Caki2 (cell line): ENCODE data around the gene SLC25A1. TPM values are rescaled to one million over a fixed set of nuclear protein-coding genes. Genes with fewer than 3 reads are reported as not detected.

ENCODE experiments used
- DNase-seq: peaks from one replicate; pipeline ENCODE4 v3.0.0-alpha.2; 2015; ENCODE audit warnings: low read depth
- in situ Hi-C: cut with HindIII; loops from 2 replicates; pipeline ENCODE4 v1.10.0; 2016; ENCODE audit warnings: low sequenced_read_pairs, low pct_unique_long_range_greater_than_20kb, mixed read lengths
- total RNA-seq: library from RNA; depleted of rRNA; stranded (reverse); fragments of >200 nt; shearing (Covaris generic); gene quantifications from 2 replicates; pipeline ENCODE4 v1.2.3, GENCODE V29; 2014; ENCODE audit warnings: low replicate concordance

SLC25A1 gene
- total RNA-seq, 1 experiment from 2014 or later: 123 TPM

DNA sequence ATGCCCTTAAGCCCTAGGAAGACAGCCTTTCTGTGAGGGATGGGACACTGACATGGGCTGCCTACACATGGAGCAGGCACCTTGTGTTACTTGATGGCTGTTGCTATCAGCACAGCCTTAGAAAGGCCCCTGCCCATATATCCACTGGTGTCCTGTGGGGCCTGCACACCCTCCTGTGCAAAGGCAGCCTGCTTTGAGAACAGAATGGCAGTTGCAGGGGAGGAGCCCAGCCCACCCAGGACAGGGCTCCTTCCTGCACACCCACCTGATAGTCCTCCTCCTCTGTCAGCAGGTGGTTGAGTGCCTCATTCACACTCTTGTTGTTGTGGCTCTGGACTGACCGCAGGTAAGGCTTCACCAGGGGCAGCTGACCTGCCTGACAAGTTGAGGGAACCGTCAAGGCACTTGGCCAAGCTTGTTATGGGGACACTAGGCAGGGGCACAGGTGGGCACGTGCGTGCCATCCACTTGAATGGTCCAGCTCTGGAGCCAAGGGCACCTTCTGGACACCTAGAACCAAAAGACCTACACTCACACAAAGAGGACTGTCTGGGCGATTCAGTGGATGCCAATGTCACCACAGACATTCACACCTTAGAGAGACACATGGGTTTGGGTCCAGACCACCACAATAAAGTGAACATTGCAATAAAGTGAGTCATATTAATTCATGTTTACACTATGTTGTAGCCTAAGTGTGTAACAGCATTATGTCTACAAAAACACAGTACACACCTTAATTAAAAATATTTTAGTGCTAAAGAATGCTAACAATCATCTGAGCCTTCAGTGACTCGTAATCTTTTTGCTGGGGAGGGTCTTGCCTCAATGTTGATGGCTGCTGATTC, 9.4 kb upstream of the SLC25A1 start:
- DNase-seq: no peak
- in situ Hi-C loops: no loop called here

- in situ Hi-C loops: no loop called here
- DNase-seq: no peak
These were observed 5.9 kb upstream of the SLC25A1 start for GRCh38 chr22:19184276-19184997.

- in situ Hi-C loops: no loop called here
- no peak for DNase-seq
These were observed 4.7 kb upstream of the SLC25A1 start for GRCh38 chr22:19183216-19183615.

DNA sequence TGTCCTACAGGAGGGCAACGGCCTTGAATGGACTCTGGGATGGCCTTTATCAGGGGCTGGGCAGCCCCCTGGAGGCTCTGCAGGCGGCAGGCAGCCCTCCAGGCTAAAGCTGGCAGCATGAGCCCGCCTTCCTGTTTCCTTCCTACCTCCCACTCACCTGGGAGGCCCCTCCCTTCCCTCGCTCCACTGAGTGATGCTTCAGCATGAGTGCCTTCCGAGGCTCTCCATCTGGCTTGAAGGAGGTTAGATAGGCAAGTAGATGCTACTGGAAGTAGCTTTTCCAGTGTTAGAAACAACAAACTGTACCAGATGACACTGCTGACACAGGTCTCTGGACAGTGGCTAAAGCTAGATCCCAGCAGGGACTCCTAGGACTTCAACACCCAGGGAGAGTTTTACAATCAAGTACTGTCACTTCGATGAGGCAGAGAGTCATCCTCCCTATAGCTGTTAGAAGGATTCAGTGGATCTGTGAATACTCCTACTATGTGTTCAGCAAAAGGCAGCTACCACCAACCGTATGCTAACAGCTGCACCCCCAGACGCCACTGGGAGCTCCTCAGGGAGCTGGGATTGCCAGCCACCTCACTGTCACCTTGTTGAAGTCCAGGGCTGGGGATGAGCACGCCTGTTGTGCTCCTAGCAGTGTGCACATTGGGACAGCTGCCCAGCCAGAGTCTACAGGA, 4.1 kb upstream of the SLC25A1 start:
- DNase-seq: no peak
- in situ Hi-C loops: no loop called here

GRCh38 chr22:19181786-19182471, 3.4 kb upstream of the SLC25A1 start:
- DNase-seq: no peak
- in situ Hi-C loops: no loop called here

DNA sequence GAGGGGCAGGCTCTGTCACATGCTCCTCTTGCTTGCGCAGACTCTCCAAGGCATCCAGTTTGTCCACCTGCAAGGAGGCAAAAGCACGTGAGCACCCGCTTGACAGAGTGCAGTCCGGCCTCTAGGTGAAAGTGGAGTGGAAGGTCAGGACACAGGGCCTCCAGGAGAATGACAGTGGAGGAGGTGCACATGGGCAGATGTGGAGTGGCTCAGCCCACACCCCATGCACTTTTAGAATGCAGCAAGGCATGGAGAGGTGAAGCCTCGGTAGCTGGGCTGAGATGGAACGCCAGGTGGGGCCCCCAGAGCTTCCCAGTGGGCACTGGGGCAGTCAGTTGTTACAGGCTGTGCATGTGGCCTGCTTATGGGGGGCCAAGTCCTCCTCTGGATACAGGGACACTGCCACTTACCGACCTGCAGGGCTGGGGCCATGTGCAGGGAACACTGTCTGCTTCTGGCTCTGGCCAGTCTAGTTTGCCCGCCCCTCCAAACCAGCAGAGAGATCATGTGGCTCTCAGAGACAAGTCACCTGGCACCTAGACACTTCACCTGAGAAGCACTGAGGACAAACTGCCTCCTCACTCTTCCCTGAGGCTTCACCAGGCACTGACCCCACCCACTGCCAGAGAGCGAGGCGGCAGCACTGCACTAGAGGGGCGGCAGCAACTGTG, 2.3 kb upstream of the SLC25A1 start:
- no peak for DNase-seq
- in situ Hi-C loops: no loop called here

DNA sequence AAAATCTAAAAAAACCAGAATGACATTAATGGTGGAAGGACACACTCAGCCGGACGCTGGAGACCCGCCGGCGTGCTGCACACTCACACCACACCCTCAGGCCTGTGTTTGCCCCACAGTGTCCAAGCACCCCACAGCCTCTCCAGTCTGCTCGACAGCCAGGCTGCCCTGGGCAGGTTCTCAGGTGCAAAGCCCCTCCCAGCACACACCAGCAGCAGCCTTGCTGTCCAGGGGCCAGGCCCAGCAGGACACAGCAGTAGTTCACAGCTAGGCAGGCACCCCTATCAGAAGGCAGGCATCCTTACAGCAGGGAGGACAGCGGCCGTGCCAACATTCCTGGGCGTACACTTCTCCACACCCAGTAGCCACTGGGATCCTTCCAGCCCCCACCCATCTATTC, 1.7 kb upstream of the SLC25A1 start:
- no peak for DNase-seq
- in situ Hi-C loops: no loop called here

GRCh38 chr22:19179497-19180048, 1.0 kb upstream of the SLC25A1 start:
- DNase-seq: peak; percentile 79
- in situ Hi-C loops: no loop called here

DNA sequence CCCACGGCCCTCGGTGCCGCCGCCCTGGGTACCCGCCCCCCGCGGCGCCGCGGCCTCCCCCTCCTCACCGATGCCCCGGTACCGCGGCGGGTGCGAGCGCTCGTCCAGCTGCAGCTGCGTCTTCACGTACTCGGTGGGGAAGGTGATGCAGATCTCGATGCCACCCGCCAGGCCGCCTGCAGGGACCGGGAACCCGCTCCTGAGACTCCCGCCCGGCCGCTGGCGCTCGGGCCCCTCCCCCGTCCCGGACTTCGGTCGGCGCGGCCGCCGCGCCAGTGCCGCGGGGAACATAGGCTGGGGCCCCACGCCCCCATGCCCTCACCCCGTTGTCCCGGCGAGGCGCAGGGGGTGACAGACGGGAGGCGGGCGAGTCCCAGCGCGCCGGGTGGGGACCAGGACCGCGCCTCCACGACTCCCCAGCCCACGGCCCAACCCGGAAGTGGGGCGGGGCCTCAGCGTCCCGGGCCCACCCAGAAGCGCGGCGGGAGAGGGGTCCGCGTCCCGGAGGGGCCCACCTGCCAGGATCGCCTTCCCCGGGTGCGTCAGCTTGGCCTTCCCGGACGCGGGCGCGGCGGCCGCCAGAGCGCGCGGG, 375 bp downstream of the SLC25A1 start:
- in situ Hi-C loops: no loop called here
- DNase-seq: no peak

GRCh38 chr22:19177164-19178064, 1.1 kb downstream of the SLC25A1 start:
- in situ Hi-C loops: no loop called here
- DNase-seq: no peak

GRCh38 chr22:19176732-19177131, 1.8 kb downstream of the SLC25A1 start:
- DNase-seq: no peak
- in situ Hi-C loops: no loop called here

DNA sequence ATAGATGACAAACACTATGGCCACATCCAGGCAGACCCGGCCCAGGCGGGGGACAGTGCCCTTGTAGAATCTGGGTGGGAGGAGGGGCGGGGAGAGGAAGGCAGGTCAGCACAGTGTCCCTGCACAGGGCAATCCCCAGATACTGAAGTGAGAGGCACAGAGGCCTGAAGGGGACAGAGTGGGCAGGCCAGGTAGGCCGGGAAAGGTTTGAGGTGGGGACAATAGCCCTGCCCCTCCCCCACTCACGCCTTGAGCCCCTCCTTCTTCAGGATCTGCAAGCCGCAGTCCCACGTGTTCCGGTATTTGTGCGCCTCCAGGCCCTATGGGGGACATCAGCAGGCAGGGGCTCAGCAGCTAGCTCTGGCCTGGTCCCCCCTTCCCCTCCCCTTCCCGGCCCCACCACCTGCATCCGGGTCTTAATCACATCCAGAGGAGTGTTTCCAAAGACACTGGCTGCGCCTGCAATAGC, 2.3 kb downstream of the SLC25A1 start:
- in situ Hi-C loops: no loop called here
- DNase-seq: no peak

GRCh38 chr22:19175602-19176174, 2.8 kb downstream of the SLC25A1 start:
- no peak for DNase-seq
- in situ Hi-C loops: no loop called here

DNA sequence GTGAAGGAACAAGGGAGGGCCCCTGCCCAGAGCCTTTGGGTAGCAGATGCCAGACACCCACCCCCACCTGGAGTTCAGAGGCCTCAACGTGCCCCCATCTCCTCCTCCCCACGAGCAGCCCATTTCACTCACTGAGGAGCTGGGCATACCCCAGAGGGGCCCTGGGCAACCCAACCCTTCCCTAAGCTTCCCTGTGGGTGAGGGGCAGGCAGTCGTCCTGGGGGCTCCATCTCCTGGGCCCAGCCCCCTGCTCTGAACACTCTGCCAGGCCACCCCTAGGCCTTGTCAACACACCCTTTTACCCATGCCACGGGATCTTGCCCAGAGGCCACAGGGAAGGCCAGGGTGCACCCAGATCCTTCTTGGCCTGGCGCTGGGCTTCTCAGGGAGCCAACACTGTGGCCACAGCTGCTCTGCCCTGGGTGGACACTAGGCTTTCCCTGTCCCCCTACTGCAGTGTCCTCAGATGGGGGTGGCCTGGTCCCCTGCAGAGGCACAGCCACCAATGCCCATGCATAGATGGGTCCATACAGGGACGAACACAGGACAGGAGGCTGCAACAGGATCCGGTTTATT, 3.4 kb downstream of the SLC25A1 start:
- DNase-seq: no peak
- in situ Hi-C loops: no loop called here

- peak; percentile 50 for DNase-seq
- in situ Hi-C loops: no loop called here
These were observed 4.2 kb downstream of the SLC25A1 start for GRCh38 chr22:19174106-19175025.
